ENCODE measurements around the gene BHLHE40.
"Not testable (repeated sequence)": the region's sequence is repeated elsewhere in the genome, so short reads cannot be mapped to it uniquely, and the experiment has no call there.

BHLHE40 gene

DNA sequence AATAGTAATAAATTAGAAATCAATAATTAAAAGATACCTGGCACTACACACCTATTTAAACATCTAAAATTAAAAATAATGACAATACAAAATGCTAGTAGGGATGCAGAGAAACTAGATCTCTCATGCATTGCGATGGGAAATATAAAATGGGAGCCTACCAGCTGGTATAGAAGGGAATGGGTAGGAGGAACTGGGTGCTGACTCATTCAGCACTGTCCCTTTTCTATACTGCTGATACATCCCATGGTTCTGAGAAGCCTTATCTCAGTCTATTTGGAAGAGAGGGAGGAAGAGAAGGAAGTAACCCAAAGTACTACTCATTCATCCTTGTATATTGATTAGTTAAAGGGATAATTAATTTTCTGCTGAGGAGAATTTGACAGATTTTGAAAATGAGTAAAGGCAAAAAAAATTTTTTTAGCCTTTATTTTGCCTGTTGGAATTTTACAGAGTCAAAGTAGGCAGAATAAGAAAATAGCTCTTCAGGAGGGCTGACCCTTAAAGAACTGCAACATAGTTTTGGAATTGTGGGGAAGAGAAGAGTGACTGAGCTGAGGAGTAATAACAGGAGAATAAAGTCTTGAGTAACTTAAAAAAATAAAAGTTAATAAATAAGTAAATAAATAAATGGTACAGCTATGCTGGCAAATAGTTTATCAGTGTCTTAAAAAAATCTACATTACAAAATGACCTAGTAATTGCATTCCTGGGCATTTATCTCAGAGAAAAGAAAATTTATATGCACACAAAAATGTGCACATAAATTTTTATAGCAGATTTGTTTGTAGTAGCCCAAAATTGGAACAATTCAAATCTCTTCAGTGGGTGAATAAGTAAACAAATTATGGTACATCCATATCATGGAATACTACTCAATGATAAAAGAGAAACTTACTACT, 15.3 kb upstream of the BHLHE40 start:
- no peak for DNase-seq

DNA sequence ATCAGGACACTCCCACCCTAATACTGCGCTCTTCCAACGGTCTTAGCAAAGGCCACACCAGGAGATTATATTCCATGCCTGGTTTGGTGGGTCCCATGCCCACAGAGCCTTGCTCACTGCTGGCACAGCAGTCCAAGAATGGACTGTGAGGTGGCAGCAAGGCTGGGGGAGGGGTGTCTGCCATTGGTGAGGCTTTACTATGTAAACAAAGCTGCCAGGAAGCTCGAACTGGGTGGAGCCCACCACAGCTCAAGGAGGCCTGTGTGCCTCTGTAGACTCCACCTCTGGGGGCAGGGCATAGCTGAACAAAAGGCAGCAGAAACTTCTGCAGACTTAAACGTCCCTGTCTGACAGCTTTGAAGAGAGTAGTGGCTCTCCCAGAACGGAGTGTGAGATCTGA, 13.2 kb upstream of the BHLHE40 start:
- not testable (repeated sequence) for DNase-seq

DNA sequence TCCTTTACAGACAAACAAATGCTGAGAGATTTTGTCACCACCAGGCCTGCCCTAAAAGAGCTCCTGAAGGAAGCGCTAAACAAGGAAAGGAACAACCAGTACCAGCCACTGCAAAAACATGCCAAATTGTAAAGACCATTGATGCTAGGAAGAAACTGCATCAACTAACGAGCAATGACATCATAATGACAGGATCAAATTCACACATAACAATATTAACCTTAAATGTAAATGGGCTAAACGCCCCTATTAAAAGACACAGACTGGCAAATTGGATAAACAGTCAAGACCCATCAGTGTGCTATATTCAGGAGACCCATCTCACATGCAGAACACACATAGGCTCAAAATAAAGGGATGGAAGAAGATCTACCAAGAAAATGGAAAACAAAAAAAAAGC, 11.6 kb upstream of the BHLHE40 start:
- not testable (repeated sequence) for DNase-seq

DNA sequence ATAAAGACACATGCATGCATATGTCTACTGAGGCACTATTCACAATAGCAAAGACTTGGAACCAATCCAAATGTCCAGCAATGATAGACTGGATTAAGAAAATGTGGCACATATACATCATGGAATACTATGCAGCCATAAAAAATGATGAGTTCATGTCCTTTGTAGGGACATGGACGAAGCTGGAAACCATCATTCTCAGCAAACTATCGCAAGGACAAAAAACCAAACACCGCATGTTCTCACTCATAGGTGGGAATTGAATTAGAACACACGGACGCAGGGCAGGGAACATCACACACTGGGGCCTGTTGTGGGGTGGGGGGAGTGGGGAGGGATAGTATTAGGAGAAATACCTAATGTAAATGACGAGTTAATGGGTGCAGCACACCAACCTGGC, 7.8 kb upstream of the BHLHE40 start:
- DNase-seq, result not testable (repeated sequence)

DNA sequence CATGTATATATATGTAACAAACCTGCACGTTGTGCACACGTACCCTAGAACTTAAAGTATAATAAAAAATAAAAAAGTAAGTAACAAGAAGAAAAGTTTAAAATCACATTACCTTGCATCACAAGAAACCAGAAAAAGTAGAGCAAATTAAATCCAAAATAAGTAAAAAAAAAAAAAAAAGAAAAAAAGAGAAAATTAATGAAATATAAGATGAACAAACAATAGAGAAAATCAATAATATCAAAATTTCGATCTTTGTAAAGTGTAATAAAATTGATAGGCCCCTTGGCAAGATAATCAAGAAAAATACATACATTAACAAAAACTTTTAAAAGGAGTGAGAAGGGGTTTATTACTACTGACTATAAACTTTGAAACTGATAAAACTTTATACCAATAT, 7.4 kb upstream of the BHLHE40 start:
- DNase-seq, result no peak

DNA sequence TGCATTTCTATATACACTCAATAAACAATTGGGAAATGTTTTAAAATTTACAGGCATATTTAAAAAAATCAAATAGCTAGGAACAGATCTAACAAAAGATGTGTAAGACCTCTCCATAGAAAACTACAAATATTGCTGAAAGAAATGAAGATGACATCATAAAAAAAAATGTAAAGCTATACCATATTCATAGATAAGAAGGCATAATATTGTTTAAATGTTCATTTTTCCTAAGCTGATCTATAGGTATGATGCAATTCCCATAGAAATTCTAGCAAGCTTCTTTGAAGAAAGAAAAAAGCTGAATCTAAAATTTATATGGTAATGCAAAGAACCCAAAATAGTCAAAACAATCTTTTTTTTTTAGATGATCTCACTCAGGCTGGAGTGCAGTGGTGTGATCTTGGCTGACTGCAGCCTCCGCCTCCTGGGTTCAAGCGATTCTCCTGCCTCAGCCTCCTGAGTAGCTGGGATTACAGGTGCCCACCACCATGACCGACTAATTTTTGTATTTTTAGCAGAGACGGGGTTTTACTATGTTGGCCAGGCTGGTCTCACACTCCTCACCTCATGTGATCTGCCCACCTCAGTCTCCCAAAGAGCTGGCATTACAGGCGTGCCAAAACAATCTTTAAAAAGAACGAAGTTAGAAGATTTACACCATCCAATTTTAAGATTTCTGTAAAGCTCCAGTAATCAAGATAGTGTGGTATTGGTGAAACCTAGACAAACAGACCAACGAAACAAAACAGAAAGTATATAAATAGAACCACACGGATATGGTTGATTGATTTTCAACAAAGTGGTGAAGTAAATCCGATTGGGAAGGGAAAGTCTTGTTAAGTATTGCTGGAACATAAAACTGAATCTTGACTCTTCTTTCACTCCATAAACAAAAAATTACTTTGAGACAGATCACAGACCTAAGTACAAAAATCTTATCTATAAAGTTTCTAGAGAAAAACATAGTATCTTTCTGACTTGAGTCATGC, 6.3 kb upstream of the BHLHE40 start:
- DNase-seq, result no peak

DNA sequence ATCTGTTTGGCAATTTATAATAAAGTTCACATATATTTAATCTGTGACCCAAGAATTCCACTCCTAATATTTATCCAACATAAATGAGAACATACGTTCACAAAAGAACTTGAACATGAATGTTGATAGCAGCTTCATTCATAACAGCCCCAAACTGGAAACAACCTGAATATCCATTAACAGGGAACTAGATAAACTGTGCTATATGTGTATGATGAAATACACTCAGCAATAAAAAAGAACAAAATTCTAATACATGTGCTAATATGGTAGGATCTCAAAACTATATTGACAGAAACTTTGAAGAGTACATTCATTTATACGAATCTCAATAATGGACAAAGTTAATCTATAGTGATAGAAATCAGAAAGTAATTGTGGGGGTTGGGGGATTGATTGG, 5.1 kb upstream of the BHLHE40 start:
- no peak for DNase-seq

DNA sequence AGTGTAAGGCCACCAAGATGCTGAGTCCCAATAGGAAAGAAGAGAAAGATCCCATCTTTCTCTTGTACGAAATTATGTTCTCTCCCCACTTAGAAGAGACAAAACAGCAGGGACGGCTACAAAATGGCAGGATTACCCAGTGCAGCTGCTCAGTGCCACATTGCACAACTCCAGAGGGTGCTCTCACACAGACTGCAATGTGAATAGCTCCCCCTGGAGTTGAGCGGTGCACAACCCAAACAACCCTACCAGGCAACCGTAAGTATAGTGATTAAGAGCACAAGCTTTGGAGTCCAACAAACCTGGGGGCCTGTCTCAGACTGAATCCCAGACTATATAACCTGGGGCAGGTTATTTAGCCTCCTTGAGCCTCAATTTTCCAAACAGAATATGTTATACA, 3.1 kb upstream of the BHLHE40 start:
- peak; percentile 3 for DNase-seq

DNA sequence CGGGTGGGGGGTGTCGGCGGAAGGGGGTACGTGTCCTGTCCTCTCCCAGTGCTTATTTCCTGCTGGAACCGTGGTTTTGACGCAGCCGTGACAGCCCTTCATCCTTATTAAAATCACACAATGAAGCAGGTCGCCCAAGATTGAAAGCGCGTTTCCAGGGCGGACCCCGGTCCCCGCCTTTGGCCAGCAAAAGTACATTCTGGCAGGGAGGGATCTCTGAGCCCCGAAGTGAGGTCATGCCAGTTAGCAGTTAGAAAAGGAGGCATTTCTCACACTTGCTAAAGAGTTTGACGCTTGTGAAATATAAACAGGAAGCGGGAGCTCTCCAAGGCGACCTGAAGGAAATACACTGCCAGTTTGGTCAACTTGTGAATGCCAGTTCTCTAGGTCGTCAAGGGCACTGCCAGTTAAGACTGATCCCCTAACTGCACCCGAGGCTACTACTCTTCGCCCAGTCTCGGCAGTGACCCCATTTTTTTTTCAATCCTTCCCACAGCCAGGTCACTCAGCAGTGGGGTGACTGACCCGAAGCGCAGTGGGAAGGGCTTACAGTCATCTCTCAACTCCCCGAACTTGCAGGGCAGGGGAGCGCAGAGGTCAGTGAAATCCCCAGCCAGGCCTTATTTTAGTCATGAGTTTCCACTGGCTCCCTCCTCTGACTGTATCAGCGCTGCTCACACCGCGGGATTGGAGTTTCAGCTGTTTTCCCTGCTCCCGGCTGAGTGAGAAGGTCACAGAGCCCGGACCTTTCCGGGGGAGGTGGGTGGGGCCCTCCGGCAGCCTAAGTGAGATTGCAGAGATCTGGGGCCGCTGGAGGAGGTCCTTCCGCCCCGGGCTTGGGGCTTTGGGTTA, 2.0 kb upstream of the BHLHE40 start:
- DNase-seq, result no peak

DNA sequence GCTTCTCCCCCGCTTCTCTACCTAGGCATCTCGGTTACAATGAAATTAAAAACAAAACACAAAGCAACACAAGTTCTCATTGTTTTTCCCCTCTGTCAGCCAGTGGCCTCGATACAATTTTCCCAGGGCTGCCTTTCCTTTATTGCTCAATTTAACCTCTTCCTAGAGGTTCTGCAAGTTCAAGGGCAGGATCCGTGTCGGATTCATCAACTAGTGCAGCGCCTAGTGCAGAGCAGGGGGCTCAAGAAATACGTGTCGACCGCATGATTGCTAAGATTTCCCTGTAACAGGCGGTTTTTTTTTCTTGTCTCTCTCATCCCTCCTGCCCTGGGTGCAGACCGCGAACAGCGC, 1.4 kb upstream of the BHLHE40 start:
- no peak for DNase-seq

DNA sequence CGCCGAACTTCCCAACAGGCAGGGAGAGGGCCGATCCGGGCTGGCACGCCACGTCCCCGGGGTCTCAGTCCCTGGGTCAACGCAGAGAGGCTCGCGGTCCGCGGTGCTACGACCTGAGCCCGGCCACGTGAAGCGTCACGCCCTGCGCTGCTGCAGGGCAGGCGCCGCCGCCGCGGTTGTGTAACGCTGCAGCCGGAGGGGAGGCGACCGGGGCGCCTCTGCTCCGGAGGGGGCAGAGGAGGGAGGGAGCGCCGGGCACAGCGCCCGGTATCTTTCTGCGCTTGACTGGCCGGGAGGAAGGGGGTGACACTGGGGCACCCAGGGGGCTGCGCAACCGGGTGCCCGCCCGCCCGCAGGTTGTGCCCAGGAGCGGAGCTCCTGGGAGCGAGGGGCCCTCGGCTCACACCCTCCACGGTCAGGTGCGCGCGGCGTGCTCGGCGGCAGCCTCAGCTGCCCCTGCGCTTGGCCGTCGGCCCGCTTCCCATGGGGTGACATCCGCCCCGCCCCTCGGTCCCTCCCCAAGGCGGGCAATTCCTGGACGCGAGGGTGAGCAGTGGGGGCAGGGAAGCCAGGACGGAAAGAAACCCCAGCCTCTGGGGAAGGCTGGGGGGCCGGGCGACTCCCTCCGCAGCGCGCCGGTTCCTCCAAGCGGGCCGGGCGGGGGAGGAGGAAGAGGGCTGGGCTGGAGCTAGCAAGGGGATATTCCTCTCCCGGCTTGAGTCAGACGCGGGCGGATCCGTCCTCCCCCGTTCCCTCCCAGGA, 852 bp upstream of the BHLHE40 start:
- DNase-seq, result peak; percentile 65

DNA sequence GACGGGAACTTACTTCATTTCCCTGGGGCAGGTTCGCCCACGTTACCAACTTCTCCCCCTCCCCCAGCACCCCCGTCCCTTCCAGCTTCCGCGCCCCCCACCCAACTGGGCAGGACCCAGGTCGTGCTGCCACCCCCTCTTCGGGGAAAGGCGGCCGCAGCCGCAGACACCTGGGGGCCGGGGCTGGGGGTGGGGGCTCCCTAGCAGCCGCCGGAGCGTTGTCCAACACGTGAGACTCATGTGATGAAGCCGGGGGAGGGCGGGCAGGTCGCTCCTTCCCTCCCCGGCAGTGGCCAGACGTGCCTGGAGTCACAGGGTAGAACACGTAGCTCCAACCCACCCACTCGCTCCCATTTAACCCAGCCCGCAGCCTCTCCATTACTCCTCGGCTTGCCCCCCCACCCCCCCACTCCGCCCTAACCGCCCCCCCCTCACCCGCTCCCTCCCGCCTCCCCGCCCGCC, 240 bp upstream of the BHLHE40 start:
- DNase-seq, result peak; percentile 42

DNA sequence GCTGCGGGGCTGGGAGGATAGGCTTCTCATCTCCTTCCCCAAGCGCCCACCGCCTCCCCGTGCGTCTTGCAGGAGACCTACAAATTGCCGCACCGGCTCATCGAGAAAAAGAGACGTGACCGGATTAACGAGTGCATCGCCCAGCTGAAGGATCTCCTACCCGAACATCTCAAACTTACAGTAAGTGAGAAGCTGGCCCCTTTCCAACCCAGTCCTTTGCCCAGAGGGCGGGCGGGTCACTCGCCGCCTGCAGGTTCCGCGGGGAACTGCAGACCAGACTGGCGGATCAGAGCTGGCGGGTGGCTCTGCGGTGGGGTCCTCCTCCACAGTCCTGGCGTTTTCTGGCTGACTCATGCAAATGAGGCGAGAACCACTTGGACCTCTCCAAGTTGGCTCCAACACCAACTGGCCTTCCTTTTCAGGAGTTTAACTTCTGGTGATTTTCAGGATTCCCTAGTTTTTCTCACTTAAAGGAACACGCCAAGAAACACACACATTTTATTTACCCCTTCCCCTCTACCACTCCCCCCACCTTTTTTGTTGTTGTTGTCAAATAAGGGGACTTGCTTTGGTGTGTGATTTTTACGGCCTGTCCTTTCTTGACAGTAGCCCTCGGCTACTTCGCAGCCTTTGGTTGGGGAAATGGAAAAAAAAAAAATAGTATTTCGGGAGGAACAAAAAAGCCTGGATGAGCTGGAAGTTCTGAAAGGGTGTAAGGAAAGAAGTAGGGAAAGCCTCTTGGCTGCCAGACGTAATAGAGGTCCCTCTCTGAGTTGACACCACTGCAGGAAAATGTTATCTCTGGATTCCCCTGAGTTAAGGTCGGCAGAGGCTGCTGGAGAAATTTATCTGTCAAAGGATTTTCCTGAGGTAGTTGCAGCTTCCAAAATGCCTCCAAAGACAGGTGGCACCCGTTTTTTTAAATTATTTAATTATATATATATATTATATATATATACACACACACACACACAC, 1.3 kb downstream of the BHLHE40 start:
- DNase-seq, result peak; percentile 51

DNA sequence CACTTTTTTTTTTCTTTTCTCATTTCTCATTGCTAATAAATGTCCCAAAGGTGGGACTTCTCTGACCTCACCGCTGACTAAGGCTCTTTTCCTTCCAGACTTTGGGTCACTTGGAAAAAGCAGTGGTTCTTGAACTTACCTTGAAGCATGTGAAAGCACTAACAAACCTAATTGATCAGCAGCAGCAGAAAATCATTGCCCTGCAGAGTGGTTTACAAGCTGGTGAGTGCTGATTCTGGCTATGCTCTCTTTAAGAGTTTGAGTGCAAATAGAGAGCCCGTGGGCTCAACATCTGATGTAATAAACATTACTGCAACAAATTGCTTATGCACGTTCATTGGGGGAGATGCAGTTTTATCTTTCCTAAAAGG, 2.0 kb downstream of the BHLHE40 start:
- DNase-seq, result no peak

DNA sequence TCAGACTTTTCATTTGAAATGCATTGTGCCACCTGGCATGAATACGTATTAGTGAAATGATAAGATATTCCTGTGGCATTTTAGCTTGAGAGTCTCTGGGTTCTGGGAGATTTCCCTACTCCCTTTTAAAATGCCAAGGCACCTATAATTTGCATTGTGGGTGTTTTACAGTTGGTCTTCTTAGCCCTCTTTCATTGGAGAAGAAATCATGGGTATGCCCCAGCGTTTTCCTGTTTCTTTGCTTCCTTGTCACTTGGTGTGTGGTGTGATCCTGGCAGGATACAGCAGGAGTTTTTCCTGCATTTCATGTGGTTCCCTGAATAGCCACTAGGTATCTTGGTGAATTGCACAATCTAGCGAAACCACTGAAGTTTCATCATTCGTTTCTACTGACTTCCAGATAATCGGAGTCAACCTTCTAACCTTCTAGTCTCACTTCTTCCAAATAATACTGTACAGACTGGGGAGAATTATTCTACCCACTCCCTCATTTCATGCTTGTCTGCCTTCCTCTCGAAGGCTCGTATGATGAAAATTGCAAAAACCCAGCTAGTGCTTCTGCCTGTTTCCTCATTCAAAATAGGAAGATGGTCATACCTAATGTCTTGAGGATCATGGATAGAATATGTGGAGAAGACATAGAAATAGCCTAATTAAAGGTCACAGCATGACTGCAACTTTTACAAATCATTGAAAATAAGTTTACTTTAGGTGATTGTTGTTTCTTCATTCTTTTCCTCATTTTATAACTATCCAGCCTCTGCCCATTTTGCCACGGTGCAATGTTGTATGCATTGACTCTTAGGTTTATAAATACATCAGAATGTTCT, 2.6 kb downstream of the BHLHE40 start:
- no peak for DNase-seq

DNA sequence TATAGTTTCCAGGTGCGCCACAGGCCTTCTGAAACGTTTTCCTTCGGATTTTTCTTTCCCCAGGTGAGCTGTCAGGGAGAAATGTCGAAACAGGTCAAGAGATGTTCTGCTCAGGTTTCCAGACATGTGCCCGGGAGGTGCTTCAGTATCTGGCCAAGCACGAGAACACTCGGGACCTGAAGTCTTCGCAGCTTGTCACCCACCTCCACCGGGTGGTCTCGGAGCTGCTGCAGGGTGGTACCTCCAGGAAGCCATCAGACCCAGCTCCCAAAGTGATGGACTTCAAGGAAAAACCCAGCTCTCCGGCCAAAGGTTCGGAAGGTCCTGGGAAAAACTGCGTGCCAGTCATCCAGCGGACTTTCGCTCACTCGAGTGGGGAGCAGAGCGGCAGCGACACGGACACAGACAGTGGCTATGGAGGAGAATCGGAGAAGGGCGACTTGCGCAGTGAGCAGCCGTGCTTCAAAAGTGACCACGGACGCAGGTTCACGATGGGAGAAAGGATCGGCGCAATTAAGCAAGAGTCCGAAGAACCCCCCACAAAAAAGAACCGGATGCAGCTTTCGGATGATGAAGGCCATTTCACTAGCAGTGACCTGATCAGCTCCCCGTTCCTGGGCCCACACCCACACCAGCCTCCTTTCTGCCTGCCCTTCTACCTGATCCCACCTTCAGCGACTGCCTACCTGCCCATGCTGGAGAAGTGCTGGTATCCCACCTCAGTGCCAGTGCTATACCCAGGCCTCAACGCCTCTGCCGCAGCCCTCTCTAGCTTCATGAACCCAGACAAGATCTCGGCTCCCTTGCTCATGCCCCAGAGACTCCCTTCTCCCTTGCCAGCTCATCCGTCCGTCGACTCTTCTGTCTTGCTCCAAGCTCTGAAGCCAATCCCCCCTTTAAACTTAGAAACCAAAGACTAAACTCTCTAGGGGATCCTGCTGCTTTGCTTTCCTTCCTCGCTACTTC, 3.8 kb downstream of the BHLHE40 start:
- no peak for DNase-seq

DNA sequence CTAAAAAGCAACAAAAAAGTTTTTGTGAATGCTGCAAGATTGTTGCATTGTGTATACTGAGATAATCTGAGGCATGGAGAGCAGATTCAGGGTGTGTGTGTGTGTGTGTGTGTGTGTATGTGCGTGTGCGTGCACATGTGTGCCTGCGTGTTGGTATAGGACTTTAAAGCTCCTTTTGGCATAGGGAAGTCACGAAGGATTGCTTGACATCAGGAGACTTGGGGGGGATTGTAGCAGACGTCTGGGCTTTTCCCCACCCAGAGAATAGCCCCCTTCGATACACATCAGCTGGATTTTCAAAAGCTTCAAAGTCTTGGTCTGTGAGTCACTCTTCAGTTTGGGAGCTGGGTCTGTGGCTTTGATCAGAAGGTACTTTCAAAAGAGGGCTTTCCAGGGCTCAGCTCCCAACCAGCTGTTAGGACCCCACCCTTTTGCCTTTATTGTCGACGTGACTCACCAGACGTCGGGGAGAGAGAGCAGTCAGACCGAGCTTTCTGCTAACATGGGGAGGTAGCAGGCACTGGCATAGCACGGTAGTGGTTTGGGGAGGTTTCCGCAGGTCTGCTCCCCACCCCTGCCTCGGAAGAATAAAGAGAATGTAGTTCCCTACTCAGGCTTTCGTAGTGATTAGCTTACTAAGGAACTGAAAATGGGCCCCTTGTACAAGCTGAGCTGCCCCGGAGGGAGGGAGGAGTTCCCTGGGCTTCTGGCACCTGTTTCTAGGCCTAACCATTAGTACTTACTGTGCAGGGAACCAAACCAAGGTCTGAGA, 4.7 kb downstream of the BHLHE40 start:
- DNase-seq, result no peak

DNA sequence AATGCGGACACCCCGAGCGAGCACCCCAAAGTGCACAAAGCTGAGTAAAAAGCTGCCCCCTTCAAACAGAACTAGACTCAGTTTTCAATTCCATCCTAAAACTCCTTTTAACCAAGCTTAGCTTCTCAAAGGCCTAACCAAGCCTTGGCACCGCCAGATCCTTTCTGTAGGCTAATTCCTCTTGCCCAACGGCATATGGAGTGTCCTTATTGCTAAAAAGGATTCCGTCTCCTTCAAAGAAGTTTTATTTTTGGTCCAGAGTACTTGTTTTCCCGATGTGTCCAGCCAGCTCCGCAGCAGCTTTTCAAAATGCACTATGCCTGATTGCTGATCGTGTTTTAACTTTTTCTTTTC, 5.3 kb downstream of the BHLHE40 start:
- no peak for DNase-seq

Measured in NCI-H1105 (cell line).